Fibroblast of skin of abdomen (primary cell): ENCODE measurements around the gene NTM.
"Not testable (repeated sequence)": the region's sequence is repeated elsewhere in the genome, so short reads cannot be mapped to it uniquely, and the experiment has no call there.

Source experiments
- DNase-seq: peaks from one replicate; pipeline ENCODE4 v3.0.0-alpha.2; 2013

NTM gene

DNA sequence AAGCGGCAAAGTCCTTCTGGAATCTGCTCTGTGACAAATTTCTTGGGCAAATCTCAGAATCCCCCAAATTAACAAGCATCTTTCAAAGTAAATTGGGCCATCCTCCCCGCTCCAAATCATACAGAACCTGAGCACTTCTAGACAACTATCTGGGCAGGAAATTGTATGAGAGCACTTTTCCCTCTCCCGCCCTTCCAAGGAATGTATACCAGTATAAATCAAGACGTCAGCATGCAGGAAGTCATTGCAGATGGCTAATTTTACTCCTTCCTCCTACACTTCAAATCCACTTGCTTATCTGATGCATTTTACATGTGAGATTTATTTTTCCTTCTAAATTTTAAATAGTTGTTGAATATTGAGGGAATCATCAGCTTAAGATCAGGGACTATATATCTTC is 52.1 kb downstream of the NTM start:
- DNase-seq = peak; percentile 36

DNA sequence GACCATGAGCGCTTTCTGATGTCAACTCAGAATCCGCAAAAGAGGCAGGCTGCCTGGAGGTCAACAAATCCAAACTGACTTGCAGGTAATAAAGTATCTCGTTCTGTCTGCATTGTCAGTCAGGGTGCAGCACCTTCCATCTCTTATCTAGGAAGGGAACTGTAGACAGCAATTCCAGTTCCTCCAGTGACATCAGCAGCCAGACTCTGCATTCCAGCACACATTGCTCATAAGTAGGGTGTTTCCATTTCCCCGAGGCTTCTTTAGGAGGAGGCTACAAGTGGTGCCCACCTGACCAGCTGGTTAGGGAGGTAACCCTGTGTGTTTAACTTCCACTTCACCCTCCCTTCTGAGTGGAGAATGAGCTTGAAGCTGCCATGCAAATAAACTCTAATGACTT is 53.3 kb downstream of the NTM start:
- peak; percentile 41 for DNase-seq

DNA sequence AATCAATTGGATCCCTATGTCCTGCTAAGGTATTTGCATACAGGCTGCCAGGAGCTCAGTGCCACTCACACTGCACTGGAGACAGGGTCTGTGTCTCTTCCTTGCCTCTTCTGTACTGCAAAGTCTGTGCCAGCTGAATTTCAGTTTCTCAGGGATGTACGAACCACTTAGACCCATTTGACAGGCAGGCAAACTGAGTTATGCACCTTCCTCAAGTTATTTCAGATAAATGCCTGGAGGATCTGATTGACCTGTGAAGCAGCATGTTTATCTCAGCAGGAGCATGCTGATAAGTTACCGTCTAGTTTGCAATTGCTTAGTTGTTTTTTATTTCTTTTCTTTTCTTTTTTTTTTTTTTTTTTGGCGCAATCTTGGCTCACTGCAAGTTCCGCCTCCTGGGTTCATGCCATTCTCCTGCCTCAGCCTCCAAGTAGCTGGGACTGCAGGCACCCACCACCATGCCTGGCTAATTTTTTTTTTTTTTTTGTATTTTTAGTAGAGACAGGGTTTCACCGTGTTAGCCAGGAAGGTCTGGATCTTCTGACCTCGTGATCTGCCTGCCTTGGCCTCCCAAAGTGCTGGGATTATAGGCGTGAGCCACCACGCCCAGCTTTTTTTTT is 54.0 kb downstream of the NTM start:
- not testable (repeated sequence) for DNase-seq

DNA sequence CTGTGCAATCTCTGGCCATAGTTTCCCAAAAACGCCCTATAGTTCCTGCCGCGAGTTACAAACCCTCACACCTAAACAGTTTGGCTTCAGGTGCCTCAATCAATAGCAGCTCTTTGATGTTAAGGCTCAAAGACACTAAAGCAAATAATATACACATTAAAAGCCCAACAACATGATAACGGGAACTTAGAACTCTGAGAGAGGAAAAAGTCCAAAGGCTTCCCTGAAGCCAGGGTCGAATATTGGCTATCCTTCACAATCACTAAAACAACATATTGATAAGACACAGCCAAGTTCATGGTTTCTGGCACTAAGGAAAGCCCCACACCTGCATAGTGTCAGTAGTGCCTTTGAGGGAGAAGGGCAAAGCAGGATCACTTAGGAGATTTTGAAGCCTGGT is 54.9 kb downstream of the NTM start:
- no peak for DNase-seq

DNA sequence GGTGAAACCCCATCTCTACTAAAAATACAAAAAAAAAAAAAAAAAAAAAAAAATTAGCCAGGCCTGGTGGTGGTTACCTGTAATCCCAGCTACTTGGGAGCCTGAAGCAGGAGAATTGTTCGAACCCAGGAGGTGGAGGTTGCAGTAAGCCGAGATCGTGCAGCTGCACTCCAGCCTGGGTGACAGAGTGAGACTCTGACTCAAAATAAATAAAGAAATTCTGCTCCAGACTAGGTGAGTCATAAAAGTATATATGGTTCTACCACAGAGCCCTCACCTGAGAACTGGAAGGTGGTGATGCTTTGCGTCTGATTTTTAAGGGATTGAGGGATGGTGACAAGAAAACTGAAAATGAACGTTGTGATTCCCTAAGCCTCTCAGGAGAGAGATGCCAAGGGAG is 58.4 kb downstream of the NTM start:
- no peak for DNase-seq

DNA sequence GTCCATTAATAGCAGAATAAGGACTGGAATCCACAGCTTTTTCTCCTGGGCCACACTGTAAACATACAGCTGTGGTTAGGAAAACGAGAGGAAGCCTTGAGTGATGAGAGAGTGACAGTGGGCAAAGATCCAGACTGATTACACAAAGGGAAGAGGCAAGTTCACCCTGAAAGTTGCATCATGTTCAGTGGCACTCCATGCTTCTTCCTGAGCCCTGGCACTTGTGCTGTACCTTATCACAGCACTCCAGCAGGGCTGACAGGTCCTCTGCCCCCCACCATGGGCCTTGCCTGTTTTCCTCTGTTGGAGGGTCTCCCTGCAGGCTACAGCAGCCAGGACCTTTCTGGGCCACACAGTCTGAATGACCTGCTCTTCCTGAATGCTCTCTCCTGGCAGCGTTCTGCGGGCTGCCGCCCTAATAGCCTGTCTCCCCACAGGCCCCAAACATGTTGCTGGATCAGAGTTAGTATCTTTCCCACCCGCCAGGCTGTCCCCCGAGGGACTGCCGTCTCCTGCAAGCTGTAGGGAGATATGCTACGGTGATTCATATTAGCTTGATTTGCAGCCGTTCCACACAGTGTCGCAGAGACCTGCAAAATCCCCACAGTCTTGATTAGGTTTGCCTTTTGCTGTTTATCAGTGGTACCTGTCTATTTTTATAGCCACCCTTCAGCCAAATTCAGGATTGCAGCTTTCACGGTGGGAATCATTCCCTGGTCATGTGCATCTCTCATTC is 60.2 kb downstream of the NTM start:
- peak; percentile 61 for DNase-seq

DNA sequence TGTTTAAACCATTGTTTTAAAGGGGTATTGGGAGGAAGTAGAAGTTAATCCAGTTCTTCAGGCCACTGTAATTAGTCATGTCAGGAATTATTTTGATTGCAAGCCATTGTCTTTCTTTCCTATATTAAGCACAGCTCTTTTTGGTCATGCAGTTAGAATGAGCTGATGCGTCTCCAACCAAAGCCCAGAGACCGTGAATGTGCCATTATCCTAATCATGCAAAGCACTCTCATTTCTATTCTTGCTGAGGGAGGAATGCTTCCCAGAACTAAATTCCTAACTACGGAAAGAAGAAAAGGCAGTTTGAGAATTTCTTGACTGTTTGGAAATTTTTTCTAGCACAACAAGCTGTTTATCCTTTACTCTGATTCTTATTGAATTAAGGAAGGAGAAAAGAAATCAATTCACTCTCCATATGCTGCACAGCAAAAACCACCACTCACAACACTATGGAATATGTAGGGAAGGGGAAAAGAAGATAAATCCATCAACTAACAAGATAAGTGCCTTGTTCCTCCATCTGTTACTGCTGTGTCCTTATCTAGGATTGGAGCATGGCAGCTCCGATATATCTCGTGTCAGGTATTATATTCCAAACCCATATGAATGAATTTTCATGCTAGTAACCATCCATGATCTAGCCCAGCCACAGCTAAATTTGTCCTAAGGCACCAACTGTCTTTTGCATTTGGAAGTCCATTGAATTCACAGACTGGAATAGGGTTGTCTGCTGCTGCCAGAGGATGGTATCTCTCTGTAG is 70.8 kb downstream of the NTM start:
- DNase-seq = no peak

DNA sequence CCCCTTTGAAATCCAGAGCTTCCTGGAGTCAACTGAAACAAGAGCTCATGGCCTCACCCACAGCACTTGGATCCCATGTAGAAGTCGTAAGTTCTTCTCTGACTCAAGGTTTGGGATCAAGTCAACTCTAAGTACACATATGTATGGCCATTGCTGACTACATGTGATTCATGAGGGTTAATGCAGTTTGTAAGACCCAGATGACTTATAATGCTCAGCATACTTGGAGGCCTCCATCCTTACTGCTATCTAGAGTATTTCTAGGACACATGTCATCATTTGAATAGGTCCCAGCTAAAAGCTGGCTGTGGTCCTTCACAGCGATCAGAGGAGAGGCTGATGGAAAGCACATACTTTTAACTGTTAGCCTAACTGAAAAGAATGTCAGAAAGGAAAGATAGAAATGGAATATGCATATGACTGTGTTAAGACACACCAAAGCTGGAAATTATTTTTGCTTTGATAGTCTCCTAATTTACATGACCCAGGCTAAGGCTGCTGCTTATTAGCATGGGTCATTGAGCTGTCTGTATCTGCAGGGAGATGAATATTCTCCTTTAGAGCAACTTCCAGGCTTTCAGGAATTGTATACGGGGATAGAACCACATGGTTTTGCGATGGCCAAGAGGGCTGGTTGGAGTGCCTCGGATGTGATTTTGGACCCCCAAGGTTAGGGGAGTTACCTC is 76.3 kb downstream of the NTM start:
- DNase-seq = no peak

DNA sequence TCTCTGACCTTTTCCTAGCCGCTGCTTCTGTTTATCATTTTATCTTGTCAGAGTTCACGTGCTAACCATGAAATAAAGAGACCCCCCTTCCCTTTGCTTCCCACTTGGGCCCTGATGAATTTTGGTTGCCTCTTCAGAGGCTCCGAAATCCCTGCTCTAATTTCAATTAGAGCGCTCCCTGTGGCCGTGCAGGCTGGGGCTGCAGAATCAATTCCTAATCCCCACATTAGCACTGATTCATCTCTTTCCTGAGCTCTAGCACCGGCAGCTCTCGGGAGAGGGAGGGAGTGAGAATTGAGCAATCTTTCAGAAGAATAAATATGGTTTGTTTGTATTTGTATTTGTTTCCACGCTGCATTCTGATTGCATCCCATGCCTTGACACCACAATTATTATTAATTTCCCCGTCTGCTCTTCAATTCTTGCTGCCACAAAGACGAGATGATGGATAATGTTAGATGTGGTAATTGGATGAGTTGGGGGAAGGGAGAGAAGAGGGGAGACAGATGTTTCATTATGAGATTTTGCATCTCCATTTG is 76.9 kb downstream of the NTM start:
- DNase-seq = no peak

DNA sequence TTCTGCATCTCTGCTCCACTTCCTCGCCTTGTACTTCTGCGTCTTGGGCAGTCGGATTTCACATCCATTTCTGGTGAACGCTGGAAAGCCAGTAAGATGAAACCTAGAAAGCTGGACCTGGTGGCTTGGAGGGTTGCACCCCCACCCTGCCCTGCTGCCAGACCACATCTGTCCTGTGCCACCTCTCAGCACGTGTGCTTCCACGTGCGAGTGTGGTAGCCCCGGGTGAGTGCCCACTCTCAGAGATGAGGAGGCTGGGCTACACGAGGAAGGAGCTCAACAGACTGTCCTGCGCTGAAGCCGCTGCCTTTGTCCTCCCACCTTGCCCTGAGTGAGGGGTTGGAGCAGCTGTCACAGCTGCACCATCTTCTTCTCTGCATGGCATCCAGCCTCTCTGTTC is 77.5 kb downstream of the NTM start:
- DNase-seq = no peak

DNA sequence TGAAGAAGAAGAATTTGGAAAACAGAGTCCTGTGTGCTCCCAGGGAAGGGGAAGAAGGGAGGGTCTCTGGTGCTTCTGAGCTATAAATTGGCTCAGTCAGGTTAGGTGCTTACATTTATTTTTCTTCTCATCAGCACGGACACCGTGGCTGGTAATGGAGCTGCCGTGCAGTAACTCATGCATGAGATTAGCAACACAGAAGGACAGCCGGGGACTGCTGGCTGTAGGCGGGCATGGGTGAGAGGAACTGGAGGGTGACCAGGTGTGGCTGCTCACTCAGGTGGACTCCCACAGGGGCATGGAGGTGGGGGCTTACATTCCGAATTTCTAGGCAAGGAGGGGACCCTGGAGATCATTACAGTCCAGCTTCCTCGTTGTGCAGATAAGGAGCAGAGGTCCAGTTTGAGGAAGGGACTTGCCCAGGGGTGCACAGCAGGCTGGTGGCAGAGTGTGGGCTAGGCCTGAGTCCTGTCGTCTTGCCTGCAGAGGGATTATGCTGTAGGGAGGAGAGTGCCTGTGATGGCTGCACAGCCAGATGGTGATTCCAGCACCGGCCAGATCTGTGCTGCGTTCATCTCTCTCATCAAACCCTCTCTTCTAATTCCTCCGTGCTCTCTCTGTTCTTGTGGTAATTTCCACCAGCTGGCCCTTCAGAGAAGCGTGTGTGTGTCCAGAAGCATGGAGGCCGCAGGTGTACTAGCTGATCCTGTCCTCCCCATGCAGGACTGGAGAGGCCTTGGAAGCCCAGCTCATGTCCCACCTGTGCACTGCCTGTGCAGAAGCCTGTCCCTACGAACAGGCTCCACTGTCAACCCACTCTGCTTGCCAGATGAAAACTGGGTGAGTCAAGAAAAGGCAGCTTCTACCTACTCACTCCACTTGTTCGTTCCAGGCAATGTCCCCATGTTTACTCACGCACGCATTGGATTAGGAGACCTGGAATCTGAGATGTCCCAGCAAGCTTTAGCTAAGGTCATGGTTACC is 78.9 kb downstream of the NTM start:
- DNase-seq = no peak

DNA sequence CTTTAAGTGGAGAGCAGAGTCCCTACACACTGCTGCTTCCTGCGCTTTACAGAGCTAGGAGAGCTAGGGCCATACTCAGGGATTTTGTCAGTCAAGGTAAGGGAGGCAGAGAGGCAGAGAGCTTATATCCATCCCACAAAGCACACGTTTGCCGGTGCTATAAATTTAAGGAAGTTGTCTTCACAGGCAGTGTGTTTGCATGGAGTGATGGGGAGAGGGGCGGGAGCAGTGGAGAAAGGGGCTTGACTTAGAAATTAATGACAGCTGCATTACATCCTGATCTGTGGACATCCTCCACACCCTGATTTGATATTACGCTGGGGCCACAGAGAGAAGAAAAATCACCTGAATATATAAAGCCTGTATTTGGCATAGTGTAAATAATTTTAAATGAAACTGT is 84.1 kb downstream of the NTM start:
- DNase-seq = no peak

DNA sequence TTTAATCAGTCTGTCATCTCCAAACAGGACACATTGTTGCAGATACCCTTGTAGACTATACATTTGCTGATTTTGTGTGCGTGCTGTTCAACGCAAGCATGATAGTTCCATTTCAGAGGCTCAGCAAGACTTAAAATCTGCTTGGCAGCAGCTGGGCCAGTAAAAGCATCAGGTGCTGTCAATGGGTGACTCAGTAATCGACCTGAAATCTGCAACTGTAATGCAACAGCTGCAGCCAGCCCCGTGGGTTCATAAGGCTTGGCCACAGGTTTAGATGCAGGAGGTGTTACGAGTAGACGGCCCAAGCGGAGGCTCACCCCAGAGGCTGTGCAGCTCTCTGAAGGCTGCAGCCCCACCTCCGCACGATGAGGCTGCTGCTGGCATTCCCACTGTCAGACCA is 84.6 kb downstream of the NTM start:
- DNase-seq = no peak

DNA sequence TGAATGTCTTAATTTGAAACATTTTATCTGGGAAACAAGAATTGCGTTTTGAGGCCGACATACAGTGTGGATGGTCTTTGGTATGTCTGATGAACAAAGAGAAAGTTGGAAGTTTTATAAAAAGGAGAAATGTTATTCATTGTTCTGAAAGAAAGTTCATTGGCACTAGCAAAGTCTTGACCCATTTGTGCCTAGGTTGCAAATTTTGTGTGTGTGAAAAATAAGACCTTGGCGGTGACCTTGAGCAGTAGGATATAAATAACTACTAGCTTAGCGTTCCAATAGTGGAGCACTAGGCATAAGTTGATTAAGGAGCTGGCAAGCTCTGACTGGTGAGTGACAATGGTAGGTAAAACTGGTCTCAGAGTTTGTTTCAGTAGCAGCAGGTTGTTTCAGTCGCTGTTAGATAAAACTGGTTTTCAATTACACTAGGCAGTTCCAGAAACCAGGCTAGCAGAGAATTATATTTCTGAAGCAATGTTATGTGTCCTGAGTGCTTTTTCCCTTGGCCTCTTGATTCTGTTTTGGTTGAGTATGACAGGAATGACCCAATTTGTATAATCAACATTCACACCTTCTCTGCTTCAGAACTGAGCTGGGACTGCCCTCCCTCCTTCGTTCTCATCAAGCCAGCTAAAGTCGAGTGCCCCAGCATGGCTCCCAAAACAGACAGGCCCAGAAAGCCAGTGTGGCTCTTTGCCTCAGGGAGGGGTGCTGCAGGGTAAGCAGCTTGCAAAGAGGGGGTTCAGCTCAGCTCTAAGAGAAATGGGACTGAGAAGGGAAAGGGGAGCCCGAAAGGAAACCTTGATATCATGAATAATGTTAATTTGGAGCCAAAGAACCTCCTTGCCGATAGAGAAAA is 85.7 kb downstream of the NTM start:
- no peak for DNase-seq

DNA sequence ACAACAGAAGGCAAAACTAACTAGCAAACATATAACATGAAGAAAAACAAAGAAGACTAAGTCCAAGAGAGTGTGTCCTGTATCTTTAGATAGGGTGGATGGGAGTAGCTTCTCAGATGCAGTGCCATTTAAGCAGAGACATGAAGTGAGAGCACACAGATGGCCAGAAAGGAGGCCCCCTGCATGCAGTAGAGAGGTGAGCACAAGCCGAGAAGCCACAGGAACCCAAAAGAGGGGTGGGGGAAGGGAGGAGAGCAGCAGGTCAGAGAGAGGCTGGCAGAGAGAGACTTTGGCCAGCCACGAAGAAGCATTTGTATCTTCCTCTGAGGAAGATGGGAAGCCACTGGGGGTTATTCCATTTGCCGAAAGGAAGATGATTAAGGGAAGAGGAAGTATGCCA is 86.7 kb downstream of the NTM start:
- no peak for DNase-seq

DNA sequence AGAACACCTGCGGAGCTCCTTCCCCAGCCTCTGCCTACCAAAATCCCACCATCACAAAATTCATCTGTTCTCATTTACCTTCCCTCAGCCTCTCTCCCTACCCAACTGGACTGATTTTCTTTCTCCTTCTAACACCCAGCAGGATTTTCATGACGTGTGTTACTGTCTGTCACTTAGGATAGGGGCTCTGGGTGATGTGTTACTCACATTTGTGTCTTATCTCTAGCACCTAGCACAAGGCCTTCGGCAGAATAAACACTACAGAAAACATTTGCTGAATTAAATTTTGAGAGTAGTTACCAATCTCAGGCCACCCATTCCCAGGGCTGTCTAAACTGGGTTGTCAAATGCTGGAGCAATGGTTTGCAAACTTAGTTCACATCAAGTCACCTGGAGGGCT is 88.0 kb downstream of the NTM start:
- no peak for DNase-seq

DNA sequence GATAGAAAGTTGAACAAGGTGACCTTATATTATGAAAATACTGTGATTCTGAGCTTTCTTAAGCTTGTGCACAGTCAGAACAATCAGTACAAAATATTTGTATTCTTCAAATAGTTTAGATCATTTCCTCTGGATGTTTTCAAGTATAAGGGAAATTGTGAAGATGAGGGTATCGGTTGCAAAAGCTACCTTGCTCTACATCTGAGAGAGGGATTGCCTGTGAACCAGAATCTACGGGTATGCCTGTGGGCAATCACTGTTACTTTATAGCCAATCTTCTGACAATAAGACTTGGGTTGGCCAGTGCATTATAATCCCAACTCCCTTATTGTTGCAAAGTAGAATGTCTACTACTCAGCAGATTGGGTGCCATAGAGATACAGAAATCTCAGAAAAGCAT is 90.5 kb downstream of the NTM start:
- DNase-seq = no peak

DNA sequence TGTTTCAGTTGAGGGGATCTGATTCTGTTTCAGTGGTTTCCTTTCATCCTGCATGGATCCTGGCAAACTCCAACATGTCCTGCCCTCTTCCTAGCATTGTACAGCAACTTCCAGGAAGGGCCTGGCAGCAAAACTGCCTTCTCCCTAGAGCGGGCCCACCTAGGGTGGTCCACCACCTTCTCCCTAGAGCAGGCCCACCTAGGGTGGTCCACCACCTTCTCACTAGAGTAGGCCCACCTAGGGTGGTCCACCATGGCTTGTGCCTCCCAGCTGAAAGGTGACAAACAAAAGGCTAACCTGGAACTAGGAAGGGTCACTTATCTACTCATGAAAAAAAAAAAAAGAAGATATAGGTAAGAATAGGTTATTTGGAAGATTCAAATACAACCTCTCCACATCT is 92.2 kb downstream of the NTM start:
- DNase-seq = no peak

DNA sequence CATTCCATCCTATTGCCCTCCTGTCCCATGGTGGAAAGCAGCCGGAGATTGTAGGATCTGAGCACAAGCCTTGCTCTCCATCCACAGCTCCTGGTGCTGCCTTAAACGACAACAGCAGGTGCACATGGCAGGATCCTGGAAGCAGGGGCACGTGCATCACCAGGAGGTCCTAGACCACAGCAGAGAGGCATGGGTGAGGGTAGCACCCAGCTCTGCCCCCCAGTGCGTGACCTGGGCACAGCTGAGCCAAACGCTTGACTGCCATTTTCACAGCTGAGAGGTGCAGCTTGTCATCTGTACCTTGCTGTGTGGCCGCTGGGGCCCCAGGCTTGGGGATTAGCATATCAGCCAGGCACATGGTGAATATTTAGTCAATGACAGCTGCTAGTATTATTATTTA is 92.7 kb downstream of the NTM start:
- DNase-seq = no peak

DNA sequence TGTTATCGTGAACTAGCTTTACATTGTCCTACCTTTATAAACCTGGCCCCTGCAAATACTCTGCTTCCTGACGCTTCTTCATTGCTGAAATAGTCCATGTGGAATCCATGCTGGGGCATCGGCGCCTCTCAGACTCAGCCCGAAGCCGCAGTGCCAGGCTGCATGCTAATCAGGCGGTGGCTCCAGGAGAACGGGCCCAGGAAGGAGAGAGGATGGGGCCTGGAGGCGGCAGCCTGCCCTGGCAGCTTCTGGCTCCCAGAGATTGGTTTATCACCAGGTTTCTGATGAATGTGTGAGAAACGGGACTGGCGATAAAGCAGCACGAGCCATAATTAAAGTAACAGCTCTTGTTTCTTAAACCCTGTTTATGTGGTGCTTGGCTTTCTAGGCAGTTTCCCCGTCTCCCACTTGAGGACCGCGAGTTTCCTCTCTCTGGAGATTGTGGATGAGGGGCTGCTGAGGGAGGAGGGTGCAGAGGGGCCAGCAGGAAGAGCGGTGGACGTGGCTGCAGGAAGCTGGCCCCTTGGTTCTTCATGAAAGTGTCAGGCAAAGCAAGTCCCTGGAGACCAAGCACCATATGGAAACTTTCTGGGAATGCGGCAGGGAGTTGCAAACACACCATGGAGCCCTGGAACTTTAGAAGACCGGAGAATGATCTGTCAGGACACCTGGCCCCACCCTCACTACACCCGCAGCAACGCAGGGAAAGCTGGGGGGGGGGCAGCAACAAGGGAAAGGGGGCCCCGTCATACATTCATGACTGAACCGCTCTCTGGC is 93.4 kb downstream of the NTM start:
- no peak for DNase-seq
